Measurements from ENCODE around the gene KRT31.
A peak's percentile ranks its signal among the peaks of the same experiment; 100 is the strongest.
"Not testable (repeated sequence)": the region's sequence is repeated elsewhere in the genome, so short reads cannot be mapped to it uniquely, and the experiment has no call there.

Gene KRT31

GRCh38 chr17:41417127-41417526 is 19.7 kb upstream of the KRT31 start:
- no peak for DNase-seq

DNA sequence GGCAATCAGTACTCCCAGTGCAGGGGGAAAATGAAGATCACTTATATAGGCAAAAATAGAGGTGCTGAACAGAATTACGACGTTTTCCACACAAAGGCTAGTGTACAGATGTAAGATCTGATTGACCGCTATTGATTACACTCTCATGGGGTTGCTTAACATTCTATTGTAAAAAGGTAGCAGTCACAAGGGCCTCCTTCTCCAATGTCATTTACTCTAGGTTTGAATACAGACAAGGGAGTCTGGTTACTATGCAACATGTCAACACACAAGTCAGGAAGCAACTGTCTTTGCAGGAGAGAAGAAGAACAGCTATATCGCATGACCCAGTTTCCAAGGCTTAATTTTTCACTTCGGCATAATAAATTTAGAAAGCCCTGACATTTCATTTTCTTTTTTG is 19.1 kb upstream of the KRT31 start:
- DNase-seq: no peak

DNA sequence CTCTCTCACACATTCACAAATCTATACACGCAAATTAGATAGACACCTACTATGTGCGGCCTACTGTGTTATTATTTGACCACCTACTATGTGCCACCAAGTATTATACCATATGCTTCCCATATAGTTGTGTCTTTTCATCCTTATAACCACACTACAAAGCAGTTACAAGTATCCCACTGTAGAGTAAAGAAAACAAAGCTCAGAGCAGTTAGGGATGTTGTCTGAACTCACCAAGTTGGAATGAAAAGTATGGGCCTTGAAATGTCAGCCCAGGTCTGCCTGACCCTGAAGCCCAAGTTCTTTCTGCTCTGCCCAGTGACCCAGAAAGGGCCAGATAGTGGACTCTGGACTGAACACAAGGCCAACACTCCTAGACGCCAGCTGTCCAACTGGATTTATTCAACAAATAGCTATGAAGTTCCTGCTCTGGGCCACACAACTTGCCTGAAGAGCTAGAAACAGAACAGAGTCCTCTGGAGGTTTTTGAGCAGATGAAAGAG is 18.5 kb upstream of the KRT31 start:
- DNase-seq: no peak

DNA sequence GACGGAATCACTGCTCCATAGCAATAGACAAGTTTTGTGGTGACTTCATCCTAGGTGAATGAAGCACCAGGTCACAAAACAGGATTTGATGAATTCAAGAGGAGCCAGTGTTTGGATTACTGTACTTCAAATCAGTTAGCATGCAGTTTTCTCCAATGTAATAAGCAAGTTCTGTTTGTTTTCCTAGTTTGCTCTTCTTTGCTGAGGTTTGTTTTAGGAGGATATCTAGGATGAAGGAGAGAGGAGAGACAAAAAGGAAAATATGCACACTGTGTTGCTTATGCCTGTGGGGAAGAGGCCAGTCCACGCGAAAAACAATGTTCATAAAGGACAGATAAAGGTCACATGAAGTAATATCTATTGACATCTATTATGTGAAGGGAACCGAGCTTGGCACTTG is 18.0 kb upstream of the KRT31 start:
- DNase-seq: no peak

GRCh38 chr17:41413982-41414381 is 16.6 kb upstream of the KRT31 start:
- no peak for DNase-seq

GRCh38 chr17:41413353-41413957 is 16.0 kb upstream of the KRT31 start:
- DNase-seq: no peak

- no peak for DNase-seq
These were observed 13.8 kb upstream of the KRT31 start for GRCh38 chr17:41411072-41411840.

- no peak for DNase-seq
These were observed 9.8 kb upstream of the KRT31 start for GRCh38 chr17:41407226-41407625.

- no peak for DNase-seq
These were observed 8.8 kb upstream of the KRT31 start for GRCh38 chr17:41406205-41406604.

GRCh38 chr17:41404024-41404671 is 6.7 kb upstream of the KRT31 start:
- peak; percentile 13 for DNase-seq

GRCh38 chr17:41403404-41404023 is 6.1 kb upstream of the KRT31 start:
- DNase-seq: no peak

GRCh38 chr17:41402161-41402560 is 4.8 kb upstream of the KRT31 start:
- DNase-seq: no peak

- DNase-seq: no peak
These were observed 1.1 kb downstream of the KRT31 start for GRCh38 chr17:41396340-41396739.

DNA sequence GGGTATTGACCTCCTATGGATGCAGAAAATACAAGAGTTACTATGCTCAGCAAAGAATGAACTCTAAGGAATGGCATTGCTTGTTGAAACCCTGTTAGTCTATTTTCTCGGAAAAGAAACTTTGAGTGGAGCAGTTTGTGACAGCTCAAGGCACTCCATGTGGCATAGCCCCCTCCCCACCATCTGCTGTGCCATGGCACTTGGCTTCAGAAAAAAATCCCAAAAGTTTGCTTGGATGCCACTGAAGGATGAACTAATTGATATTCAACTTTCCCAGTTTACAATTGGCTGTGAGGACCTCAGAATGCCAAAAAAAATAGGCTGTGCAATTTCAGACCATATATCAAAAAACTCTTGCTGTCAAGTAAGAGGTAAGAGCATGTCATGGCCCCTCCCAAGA is 1.8 kb downstream of the KRT31 start:
- DNase-seq: no peak

DNA sequence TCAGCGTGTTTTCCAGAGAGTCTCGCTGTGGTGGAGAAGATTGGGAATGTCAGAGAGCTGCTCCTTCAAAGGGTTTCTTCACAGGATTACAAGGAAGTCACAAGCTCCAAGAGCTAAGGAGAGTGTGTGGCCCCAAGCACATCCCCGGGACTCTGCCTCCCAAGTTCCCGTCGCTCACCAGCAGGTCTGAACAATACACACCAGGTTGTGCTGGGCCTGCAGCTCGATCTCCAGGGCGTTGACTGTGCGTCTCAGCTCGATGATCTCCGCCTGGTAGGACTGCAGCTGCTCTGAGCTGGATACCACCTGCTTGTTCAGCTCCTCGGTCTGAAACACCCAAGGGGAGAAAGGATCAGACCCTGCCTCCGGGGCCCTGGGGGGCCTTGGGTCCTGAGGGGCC is 2.4 kb downstream of the KRT31 start:
- DNase-seq: not testable (repeated sequence)

DNA sequence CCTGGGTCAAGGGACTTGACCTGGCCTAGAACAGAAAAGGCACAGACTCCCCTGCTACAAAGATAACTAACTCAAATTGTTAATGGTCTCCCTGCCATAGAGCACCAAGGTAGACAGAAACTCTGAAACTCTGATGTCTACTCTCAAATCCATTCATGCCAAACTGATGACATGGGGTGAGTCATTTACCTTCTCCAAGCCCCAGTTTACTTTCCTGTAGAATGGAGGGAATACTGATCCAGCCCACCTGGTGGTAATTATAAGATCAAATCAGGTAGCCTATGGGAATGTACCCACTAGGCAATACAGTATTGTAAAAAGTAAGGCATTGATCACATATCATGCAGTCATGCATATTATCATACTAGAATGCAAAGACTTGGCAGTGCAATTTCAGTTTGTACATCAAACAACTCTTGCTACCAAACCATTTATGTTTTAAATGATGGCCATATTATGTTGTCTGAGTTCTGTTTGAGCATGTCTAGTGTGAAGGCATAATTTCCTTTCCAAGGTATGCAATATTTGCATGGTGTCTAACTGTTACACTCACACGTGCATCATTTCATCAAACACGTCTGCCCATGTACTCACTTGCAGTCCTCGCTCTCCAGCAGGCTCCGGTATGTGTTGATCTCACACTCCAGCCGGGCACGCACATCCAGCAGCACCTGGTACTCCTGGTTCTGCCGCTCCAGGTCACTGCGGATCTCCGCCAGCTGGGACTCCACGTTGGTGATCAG is 3.0 kb downstream of the KRT31 start:
- no peak for DNase-seq

- DNase-seq: no peak
These were observed 3.6 kb downstream of the KRT31 start for GRCh38 chr17:41393826-41394225.

DNA sequence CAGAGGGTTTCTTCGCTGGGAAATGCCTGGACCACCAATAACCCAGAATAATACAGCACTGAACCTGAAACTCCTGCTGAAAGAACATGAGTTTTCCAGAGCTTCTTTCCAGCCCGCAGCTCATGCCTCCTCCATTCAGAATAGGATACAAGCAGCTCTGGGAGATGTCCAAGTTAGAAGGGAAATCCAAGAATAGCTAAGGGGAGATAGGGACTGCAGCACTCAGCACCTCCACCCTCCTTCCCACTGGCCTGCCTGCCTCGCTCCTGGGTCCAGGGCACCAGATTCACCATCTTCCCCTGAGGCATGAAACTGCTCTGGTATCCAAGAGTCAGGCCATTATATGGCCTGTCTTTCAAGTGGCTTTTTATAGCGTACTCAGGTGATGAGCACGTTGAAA is 4.1 kb downstream of the KRT31 start:
- no peak for DNase-seq

DNA sequence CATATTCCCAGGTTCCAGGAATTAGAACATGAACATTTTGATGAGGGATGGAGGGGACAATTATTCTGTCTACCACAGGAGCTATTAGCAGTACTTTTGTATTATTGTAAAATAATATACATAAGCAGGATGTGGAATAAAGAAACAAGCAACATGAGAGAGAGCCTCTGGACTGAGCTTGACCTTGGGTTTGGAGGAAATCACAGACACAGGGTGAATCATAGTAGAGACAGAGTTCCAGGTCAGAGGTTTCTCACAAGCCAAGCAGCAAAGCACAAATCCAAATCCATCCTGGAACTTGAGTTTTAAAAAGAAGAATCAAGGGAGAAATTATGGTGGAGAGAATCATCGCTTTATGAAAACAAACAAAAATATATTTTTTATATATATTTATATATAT is 5.1 kb downstream of the KRT31 start:
- DNase-seq: no peak

DNA sequence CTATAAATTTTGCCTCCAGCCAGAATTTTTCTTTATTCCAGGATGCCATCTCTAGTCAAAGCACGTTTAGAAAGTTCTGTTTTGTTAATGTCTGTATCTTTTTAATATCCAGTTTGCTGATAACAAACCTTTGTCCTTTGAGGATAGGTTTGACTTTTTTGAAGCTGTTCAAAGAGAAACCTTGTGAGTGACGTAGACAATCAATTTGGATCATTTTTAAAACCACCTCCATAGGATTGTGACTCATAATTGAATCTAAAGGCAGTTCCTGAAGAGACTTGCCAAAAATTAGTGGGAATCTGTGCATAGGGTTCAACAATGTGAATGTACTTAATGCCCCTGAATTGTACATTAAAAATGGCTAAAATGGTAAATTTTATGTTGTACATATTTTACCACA is 5.9 kb downstream of the KRT31 start:
- no peak for DNase-seq

GRCh38 chr17:41390411-41390938 is 6.9 kb downstream of the KRT31 start:
- DNase-seq: no peak

GRCh38 chr17:41387670-41388069 is 9.7 kb downstream of the KRT31 start:
- DNase-seq: no peak

DNA sequence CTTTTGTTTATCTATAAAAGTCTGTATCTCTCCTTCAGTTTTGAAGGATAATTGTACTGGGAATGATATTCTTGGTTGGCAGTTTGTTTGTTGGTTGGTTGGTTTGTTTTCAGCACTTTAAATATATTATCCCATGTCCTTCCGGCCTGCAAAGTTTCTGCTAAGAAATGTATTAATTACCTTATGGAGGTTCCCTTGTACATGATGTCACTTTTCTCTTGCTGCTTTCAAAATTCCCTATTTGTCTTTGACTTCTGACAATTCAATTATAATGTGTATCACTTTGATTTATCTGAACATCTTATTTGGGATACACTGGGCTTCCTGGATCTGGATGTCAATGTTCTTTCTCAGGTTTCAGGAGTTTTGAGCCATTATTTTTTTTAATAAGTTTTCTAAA is 11.2 kb downstream of the KRT31 start:
- DNase-seq: no peak
